WERI-Rb-1 (cell line): ENCODE results near the gene NEURL4.

ENCODE experiments used
- DNase-seq: peaks from one replicate; pipeline ENCODE4 v3.0.0-alpha.2; 2020
- H3K27ac ChIP-seq: fragments of 250-450 bp; sonication (Bioruptor Pico); 2 replicates; pipeline ENCODE4 v1.5.1; 2020; ENCODE audit warnings: mild to moderate bottlenecking, moderate library complexity
- H3K27me3 ChIP-seq: fragments of 250-450 bp; sonication (Bioruptor Pico); 2 replicates; pipeline ENCODE4 v1.5.1; 2021; ENCODE audit warnings: mild to moderate bottlenecking, low read depth, moderate library complexity; ENCODE audit not compliant: insufficient read depth, severe bottlenecking
- H3K36me3 ChIP-seq: fragments of 250-450 bp; sonication (Bioruptor Pico); 2 replicates; pipeline ENCODE4 v1.5.1; 2020; ENCODE audit warnings: mild to moderate bottlenecking, moderate library complexity
- H3K4me3 ChIP-seq: 2 replicates; pipeline ENCODE4 v1.5.1; 2011; ENCODE audit warnings: low read depth, mild to moderate bottlenecking, control low read depth, low read length
- H3K9me3 ChIP-seq: fragments of 250-450 bp; sonication (Bioruptor Pico); 2 replicates; pipeline ENCODE4 v1.5.1; 2021; ENCODE audit warnings: mild to moderate bottlenecking, moderate library complexity; ENCODE audit not compliant: severe bottlenecking
- CTCF ChIP-seq: IDR thresholded peaks from 2 replicates; pipeline ENCODE4 v1.5.1; 2011; ENCODE audit warnings: low read depth, mild to moderate bottlenecking, control low read depth, inconsistent platforms, low read length

Gene NEURL4

GRCh38 chr17:7352503-7352889 lies 23.4 kb upstream of the NEURL4 start:
- no peak for DNase-seq
- no peak for TF ChIP-seq CTCF
- H3K27me3 ChIP-seq = no peaks in the 10 kb centered on the region
- peak overlapping the region; percentile 48 for H3K4me3 ChIP-seq
- no peak overlapping the region for H3K27ac ChIP-seq
- H3K9me3 ChIP-seq = no peaks in the 10 kb centered on the region
- H3K36me3 ChIP-seq = no peaks in the 10 kb centered on the region

GRCh38 chr17:7351665-7352502 lies 22.7 kb upstream of the NEURL4 start, which contains the start of gene KCTD11:
Gene KCTD11, plus strand, starts transcription at chr17:7352162.
- H3K36me3 ChIP-seq = no peaks in the 10 kb centered on the region
- peak within 1 kb of the TSS; percentile 48 for H3K4me3 ChIP-seq
- peak; percentile 86 for DNase-seq
- TF ChIP-seq CTCF = peak; percentile 78
- H3K27me3 ChIP-seq = no peaks in the 10 kb centered on the region
- peak within 1 kb of the TSS; percentile 73 for H3K27ac ChIP-seq
- no peaks in the 10 kb centered on the region for H3K9me3 ChIP-seq

GRCh38 chr17:7348478-7349242 lies 19.5 kb upstream of the NEURL4 start:
- Histone ChIP-seq H3K27me3 (no peaks in the 10 kb centered on the region), H3K36me3 (no peaks in the 10 kb centered on the region), H3K4me3 (no peak overlapping the region), H3K27ac (no peak overlapping the region), H3K9me3 (no peaks in the 10 kb centered on the region)
- DNase-seq = no peak
- TF ChIP-seq CTCF = no peak

GRCh38 chr17:7347630-7348477 lies 18.7 kb upstream of the NEURL4 start:
- DNase-seq = no peak
- TF ChIP-seq CTCF = no peak
- Histone ChIP-seq H3K4me3 (no peak overlapping the region), H3K36me3 (no peaks in the 10 kb centered on the region), H3K27me3 (no peaks in the 10 kb centered on the region), H3K9me3 (no peaks in the 10 kb centered on the region), H3K27ac (no peak overlapping the region)

- Histone ChIP-seq H3K36me3 (no peaks in the 10 kb centered on the region), H3K27me3 (no peaks in the 10 kb centered on the region), H3K27ac (no peak overlapping the region), H3K4me3 (no peak overlapping the region), H3K9me3 (no peaks in the 10 kb centered on the region)
- DNase-seq = no peak
- TF ChIP-seq CTCF = peak; percentile 27; the same call in 1 of the 2 replicates
Measured at GRCh38 chr17:7346761-7347614, 17.9 kb upstream of the NEURL4 start.
